AG04450 (cell line): ENCODE results near the gene TACC2. TPM values are rescaled to one million over a fixed set of nuclear protein-coding genes. Genes with fewer than 3 reads are reported as not detected.

Experiments used
- CTCF ChIA-PET: fragments of 300-600, 350-600 bp; formaldehyde crosslinking; extraction: SDS; loops from one replicate; lab custom pipeline; 2022; ENCODE audit warnings: antibody characterized with exemption, inconsistent platforms; lab: Charles Lee
- POLR2A ChIA-PET: fragments of 350-600 bp; formaldehyde crosslinking; extraction: SDS; loops from one replicate; lab custom pipeline; 2021; ENCODE audit warnings: antibody characterized with exemption, inconsistent platforms; lab: Yijun Ruan, JAX
- DNase-seq: peaks from one replicate; pipeline ENCODE4 v3.0.0-alpha.2; 2011; ENCODE audit warnings: low read depth, low spot score
- H3K27ac ChIP-seq: one replicate; pipeline ENCODE4 v1.5.1; 2012; ENCODE audit warnings: low read depth, low read length, control low read depth
- H3K27me3 ChIP-seq: one replicate; pipeline ENCODE4 v1.6.0; 2012; ENCODE audit warnings: low read length; ENCODE audit not compliant: control insufficient read depth, insufficient read depth
- H3K4me3 ChIP-seq: 2 replicates; pipeline ENCODE4 v1.5.1; 2011; ENCODE audit warnings: mild to moderate bottlenecking, low read depth, low read length, control low read depth
- H3K9me3 ChIP-seq: 2 replicates; pipeline ENCODE4 v1.5.1; 2012; ENCODE audit warnings: low read length; ENCODE audit not compliant: control insufficient read depth, insufficient read depth
- polyA plus RNA-seq: library from polyadenylated mRNA; depleted of rRNA; stranded (reverse); fragments of >200 nt; gene quantifications from 2 replicates; pipeline ENCODE4 v1.2.3, GENCODE V29; 2011
- TF ChIP-seq, protein P1 (sequence below): IDR thresholded peaks from 2 replicates; pipeline ENCODE4 v1.5.1; 2011; ENCODE audit warnings: low read depth, low read length, control low read depth, inconsistent platforms

TACC2 gene
- polyA plus RNA-seq, 1 experiment, result 16.8 TPM

DNA sequence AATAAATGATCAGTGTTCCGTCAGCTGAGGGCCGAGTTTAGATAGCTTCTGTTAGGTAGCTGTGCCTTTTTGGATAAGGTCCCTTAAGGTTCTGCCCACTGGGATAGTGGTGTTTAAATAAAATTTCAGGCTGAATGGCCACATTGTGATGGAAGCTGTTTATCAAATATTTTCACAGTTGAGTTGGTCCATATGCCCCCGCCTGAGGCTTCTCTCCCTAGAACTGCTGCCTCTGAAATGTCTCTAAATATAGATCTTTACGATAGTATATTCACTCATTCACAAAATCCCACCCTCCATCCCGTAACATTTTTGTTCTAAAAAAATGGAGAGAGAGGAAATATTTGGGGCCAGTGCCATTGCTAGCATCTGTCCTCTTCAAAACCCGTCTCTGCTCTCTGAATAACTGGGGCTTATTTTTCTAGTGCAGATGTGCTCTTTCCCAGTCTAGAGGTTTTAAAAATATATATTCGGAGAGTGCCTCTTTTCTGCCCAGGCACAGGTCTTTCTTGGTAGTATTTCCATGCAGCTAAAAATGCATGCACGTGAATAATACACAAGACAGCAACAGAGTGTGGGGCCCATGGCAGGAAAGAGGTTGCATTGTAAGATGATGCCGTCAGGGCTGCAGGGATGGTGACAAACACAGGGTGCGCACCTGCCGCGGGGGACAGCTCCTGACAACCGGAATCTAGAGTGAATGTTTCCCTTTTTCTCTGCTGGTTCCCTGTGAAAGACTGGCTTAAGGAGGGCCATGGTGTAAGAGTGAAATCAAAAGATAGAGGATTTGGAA is 176.7 kb downstream of the TACC2 start:
- Histone ChIP-seq H3K4me3 (no peak overlapping the region), H3K27ac (no peak overlapping the region), H3K9me3 (no peaks in the 10 kb centered on the region; the same call in 1 of the 2 replicates), H3K27me3 (no peaks in the 10 kb centered on the region)
- ChIA-PET POLR2A (no interaction called here), CTCF (interaction anchor here (1.1 kb wide), 1 partner anchor 102 kb away, joined by 4 read pairs; no protein-coding TSS in a partner anchor)
- DNase-seq, result no peak
- TF ChIP-seq, protein P1, sequence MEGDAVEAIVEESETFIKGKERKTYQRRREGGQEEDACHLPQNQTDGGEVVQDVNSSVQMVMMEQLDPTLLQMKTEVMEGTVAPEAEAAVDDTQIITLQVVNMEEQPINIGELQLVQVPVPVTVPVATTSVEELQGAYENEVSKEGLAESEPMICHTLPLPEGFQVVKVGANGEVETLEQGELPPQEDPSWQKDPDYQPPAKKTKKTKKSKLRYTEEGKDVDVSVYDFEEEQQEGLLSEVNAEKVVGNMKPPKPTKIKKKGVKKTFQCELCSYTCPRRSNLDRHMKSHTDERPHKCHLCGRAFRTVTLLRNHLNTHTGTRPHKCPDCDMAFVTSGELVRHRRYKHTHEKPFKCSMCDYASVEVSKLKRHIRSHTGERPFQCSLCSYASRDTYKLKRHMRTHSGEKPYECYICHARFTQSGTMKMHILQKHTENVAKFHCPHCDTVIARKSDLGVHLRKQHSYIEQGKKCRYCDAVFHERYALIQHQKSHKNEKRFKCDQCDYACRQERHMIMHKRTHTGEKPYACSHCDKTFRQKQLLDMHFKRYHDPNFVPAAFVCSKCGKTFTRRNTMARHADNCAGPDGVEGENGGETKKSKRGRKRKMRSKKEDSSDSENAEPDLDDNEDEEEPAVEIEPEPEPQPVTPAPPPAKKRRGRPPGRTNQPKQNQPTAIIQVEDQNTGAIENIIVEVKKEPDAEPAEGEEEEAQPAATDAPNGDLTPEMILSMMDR, result no peak

DNA sequence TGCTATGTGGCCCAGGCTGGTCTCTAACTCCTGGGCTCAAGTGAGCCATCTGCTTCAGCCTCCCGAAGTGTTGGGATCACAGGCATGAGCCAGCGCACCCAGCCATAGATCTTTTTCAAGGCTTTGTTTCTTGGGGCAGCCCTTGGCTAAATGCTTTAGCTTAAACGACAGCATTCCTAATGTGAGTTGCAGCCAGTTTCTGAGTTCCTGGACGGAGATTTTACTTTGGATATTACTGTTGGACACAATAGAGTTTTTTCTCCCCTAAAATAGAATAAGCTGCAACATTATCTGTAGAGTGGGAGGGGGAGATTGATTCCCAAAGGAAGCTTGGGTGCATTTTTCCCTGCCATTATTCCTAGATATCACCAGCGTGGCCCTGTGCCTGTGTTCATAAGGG is 179.1 kb downstream of the TACC2 start:
- ChIA-PET POLR2A (interaction anchor here (0.6 kb wide), 1 partner anchor 52 kb away, joined by 4 read pairs; no protein-coding TSS in a partner anchor), CTCF (interaction anchor here (1.1 kb wide), 1 partner anchor 15 kb away, joined by 4 read pairs; no protein-coding TSS in a partner anchor)
- no peak overlapping the region for H3K4me3 ChIP-seq
- no peak overlapping the region for H3K27ac ChIP-seq
- no peaks in the 10 kb centered on the region; the same call in 1 of the 2 replicates for H3K9me3 ChIP-seq
- H3K27me3 ChIP-seq, result no peaks in the 10 kb centered on the region
- no peak for DNase-seq
- TF ChIP-seq, protein P1, result no peak

DNA sequence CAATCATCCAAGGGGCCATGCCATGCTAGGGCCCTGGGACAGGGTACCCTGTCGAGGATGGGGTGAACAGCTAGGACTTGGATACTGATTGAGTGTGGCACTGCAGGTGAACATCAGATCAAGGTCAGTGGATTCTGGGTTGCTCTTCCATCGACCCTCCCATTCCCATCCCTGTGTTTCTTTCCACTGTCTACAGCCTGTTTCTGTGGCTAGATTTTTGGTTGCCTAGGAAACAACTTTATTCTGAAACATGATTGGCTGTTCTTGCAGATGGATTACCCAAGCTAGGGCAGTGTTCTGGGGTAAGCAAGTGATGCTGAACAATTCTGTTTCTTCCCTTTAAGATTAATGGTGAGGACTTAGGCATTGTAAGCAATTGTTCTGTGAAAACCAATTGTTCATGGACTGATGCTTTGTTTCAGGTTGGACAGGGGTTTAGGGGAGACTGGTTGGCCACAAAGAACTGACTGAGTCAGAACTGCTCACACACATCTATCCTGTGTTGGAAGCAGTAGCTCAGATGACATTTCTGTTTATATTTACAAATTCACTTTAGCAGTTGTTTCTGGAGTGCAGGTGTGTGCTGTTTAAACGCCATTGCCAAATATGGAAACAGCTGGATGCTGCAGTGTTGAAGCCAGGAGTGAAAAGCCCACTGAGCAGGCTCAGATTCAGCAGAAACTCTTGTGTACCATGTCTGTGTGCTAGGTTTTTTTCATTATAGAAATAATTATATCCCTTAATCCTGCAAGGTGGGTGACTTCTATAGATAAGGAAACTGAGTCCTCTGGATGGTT is 179.8 kb downstream of the TACC2 start:
- TF ChIP-seq, protein P1, result no peak
- no peak for DNase-seq
- POLR2A ChIA-PET, result no interaction called here
- Histone ChIP-seq H3K27ac (no peak overlapping the region), H3K9me3 (no peaks in the 10 kb centered on the region; the same call in 1 of the 2 replicates), H3K27me3 (no peaks in the 10 kb centered on the region), H3K4me3 (no peak overlapping the region)
- CTCF ChIA-PET, result no interaction called here

DNA sequence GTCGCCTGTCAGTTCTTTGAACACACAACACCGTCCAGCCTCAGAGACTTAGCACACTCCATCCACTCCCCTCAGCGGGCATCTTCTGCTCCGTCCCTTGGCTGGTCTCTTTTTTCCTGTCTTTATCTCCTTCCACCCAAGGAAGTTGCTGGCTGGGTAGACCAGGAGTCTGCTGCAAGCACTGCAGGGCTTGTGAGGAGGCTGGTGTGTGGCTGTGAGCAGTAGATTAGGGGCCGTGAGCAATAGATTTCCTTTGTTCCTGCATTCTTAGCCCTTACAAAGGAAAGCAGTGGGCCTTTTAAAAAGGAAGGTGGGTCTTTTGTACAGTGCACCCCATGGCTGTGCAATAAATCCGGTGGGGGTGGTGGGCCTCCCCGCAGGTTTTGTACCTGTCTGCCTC is 181.8 kb downstream of the TACC2 start:
- POLR2A ChIA-PET, result no interaction called here
- TF ChIP-seq, protein P1, result no peak
- no peak for DNase-seq
- H3K4me3 ChIP-seq, result no peak overlapping the region
- CTCF ChIA-PET, result interaction anchor here (0.6 kb wide), 1 partner anchor 55 kb away, joined by 4 read pairs; no protein-coding TSS in a partner anchor
- H3K27me3 ChIP-seq, result no peaks in the 10 kb centered on the region
- H3K9me3 ChIP-seq, result no peaks in the 10 kb centered on the region
- no peak overlapping the region for H3K27ac ChIP-seq
